Measurements from ENCODE around the gene SCFD2.
"Not testable (repeated sequence)": the region's sequence is repeated elsewhere in the genome, so short reads cannot be mapped to it uniquely, and the experiment has no call there.

DNA sequence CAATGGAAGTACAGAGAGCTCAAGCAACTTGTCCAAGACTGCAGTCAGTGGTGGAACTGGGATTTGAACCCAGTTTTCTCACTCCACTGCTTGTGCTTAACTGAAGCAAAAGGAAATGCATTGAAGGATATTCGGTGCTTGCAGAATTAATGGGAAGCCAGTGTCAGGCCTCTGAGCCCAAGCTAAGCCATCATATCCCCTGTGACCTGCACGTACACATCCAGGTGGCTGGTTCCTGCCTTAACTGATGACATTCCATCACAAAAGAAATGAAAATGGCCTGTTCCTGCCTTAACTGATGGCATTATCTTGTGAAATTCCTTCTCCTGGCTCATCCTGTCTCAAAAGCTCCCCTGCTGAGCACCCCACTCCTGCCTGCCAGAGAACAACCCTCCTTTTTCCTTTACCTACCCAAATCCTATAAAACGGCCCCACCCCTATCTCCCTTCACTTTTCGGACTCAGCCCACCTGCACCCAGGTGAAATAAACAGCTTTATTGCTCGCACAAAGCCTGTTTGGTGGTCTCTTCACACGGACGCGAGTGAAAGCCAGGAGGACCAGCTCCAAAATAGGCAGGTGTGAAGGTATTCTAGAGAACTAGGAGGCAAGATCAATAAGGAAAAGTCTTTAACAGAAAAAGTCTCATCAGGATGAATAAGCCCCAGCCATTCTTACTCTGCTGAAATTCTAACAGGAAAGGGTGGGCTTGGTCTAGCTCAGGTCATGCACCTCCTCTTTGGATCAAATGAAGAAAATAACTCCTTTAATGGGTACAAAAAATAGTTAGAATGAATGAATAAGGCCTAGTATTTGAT is 531.0 kb downstream of the SCFD2 start:
- TF ChIP-seq, protein P1, sequence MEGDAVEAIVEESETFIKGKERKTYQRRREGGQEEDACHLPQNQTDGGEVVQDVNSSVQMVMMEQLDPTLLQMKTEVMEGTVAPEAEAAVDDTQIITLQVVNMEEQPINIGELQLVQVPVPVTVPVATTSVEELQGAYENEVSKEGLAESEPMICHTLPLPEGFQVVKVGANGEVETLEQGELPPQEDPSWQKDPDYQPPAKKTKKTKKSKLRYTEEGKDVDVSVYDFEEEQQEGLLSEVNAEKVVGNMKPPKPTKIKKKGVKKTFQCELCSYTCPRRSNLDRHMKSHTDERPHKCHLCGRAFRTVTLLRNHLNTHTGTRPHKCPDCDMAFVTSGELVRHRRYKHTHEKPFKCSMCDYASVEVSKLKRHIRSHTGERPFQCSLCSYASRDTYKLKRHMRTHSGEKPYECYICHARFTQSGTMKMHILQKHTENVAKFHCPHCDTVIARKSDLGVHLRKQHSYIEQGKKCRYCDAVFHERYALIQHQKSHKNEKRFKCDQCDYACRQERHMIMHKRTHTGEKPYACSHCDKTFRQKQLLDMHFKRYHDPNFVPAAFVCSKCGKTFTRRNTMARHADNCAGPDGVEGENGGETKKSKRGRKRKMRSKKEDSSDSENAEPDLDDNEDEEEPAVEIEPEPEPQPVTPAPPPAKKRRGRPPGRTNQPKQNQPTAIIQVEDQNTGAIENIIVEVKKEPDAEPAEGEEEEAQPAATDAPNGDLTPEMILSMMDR (IDR thresholded peaks at IDR 0.05; ENCODE audit: insufficient read depth, low read depth, low read length): not testable (repeated sequence)
- TF ChIP-seq EZH2 (IDR thresholded peaks at IDR 0.05; ENCODE audit: insufficient read depth, low read length): not testable (repeated sequence)

All from astrocyte (in vitro differentiated cells and primary cell).